Ovary (tissue), 3 donors: ENCODE results near the gene FARS2.

Experiments used
- EP300 ChIP-seq: sonication (generic); formaldehyde crosslinking; IDR thresholded peaks from one replicate; pipeline ENCODE4 v1.6.1; 2017; ENCODE audit warnings: antibody characterized with exemption
- POLR2A ChIP-seq: fragments of 450-650 bp; IDR thresholded peaks from one replicate; pipeline ENCODE4 v1.6.1; 2017; ENCODE audit warnings: antibody characterized with exemption, mild to moderate bottlenecking, moderate library complexity
- TF ChIP-seq, protein P1 (sequence below), 3 donors: fragments of 450-650 bp in 2 of 3; fragments of 200-600 bp in 1 of 3; IDR thresholded peaks; one replicate each; pipeline versions ENCODE4 v1.5.1 to v1.8.0; 2016 to 2022; ENCODE audit warnings: antibody characterized with exemption in 3 of 3, mild to moderate bottlenecking in 1 of 3
- donor health status: DM: no; HTN: no; CAD: no.

- TF ChIP-seq, protein P1, sequence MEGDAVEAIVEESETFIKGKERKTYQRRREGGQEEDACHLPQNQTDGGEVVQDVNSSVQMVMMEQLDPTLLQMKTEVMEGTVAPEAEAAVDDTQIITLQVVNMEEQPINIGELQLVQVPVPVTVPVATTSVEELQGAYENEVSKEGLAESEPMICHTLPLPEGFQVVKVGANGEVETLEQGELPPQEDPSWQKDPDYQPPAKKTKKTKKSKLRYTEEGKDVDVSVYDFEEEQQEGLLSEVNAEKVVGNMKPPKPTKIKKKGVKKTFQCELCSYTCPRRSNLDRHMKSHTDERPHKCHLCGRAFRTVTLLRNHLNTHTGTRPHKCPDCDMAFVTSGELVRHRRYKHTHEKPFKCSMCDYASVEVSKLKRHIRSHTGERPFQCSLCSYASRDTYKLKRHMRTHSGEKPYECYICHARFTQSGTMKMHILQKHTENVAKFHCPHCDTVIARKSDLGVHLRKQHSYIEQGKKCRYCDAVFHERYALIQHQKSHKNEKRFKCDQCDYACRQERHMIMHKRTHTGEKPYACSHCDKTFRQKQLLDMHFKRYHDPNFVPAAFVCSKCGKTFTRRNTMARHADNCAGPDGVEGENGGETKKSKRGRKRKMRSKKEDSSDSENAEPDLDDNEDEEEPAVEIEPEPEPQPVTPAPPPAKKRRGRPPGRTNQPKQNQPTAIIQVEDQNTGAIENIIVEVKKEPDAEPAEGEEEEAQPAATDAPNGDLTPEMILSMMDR (IDR thresholded peaks at IDR 0.05): no peak
- TF ChIP-seq POLR2A (no peak), EP300 (no peak)
These were observed 503.9 kb downstream of the FARS2 start for GRCh38 chr6:5765141-5765760.
